ENCODE results near the gene TMEM107. TPM values are rescaled to one million over a fixed set of nuclear protein-coding genes. Genes with fewer than 3 reads are reported as not detected.
A peak's percentile ranks its signal among the peaks of the same experiment; 100 is the strongest.

TMEM107 gene
- total RNA-seq, 1 experiment from 2014 or later, result 12.6 TPM

DNA sequence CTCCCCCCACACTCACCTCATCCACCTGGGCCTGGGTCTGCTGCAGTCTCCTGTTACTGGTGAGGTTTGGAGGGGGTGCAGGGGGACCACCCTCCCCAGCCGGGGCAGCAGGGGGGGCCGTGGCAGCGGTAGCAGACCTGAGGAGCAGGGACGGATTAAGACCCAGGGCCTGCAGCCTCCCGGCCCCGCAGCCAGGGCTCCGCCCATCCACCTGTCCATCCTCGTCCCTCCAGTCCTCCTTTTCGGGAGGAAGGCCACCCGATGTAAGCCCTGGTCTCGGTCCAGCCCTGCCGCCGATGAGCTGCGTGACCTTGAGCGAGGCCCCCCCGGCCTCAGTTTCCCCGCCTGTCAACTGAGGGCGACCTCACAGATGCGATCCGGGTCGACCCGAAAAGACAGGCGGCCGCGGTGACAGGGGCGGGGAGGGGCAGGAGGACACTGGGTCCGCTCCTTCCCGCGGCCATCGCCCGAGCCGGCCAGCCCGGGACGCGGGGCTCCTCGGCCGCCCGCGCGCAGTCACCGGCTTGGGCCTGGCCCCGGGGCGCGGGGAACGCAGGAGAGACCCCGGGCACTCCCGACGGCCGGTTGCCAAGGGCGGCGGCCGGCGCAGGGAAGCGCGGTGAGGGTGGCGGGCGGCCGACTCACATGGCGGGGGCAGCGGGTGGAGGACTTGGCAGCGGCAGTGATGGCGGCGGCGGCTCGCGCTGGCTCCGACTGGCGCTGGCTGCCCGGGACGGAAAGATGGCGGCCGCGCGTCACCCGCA is 13.8 kb downstream of the TMEM107 start, which contains the start of gene VAMP2:
TSS of gene VAMP2 (minus strand) at position 716 of the 764 bp plus-strand sequence. CDS start at position 647, 69 bp downstream.
- no peak for DNase-seq (ENCODE audit: low spot score)

DNA sequence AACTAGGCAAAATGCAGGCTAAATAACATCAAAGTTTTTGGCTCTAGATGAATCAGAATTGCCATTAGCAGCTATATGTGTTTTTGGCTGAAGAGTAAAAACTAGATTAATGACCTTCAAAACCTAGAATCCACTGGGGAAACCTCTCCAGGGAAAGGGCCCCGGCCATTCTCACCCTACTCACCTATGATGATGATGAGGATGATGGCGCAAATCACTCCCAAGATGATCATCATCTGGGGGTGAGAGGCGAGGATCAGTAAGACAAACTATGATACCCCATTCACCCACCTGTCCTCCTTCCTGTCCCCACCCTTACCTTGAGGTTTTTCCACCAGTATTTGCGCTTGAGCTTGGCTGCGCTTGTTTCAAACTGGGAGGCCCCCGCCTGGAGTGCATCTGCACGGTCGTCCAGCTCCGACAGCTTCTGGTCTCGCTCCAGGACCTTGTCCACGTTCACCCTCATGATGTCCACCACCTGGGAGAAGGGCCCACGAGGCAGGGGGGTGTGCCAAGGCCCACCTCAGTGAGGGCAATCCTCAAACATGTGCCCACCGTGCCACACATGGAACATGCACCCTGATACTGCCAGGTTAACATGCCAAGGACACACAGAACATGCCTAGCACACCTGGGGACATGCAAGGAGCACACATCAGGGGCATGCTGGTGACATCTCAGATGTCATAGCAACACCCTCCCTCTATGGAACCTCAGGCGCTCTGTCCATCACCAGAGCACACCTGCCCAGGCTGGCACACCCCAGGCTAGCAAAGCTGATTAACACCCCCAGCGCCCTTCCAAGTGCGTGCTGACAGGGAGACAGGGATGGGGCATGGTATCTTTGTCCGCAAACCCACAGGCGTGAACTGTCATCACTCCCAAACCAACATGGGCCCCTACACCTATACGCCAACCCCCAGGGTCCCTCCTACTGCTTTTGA is 14.6 kb downstream of the TMEM107 start:
- no peak for DNase-seq (ENCODE audit: low spot score)

DNA sequence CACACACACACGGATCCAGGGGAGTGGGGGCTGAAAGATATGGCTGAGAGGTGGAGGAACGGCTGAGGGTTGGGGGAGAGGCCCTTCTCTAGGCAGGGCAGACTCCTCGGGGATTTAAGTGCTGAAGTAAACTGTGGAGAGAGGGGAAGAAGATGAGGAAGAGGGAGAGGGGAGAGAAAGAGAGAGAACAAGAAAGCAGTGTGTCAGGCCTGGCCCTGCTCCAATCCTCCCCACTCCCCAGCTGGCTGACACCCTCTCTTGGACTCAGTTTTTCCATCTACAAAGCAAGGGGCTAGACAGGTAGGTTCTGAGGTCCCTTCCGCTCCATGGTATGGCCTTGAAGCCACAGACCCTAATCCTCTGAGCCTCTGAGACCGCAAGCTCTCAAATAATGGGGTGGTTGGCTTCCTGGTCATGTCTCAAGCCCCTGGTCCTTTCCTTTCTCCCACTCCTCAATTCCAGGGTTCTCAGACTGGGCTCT is 15.4 kb downstream of the TMEM107 start:
- DNase-seq (ENCODE audit: low spot score), result no peak

DNA sequence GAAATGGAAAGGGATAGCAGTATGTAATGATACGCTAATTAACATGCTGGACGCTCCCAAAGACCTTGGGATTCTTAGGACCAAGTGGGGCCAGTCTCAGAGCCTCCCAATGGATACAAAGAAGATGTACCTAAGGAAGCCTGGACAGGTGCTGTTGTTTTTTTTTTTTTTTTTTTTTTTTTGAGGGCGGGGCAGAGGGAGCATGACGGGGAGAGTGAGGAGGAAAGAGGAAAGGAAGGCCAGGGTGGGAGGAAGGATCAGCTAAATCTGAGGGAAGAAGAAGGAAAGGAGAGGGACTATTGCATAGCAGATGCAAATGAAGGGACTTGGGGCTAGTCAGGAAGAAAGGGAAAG is 16.0 kb downstream of the TMEM107 start:
- DNase-seq (ENCODE audit: low spot score), result no peak

DNA sequence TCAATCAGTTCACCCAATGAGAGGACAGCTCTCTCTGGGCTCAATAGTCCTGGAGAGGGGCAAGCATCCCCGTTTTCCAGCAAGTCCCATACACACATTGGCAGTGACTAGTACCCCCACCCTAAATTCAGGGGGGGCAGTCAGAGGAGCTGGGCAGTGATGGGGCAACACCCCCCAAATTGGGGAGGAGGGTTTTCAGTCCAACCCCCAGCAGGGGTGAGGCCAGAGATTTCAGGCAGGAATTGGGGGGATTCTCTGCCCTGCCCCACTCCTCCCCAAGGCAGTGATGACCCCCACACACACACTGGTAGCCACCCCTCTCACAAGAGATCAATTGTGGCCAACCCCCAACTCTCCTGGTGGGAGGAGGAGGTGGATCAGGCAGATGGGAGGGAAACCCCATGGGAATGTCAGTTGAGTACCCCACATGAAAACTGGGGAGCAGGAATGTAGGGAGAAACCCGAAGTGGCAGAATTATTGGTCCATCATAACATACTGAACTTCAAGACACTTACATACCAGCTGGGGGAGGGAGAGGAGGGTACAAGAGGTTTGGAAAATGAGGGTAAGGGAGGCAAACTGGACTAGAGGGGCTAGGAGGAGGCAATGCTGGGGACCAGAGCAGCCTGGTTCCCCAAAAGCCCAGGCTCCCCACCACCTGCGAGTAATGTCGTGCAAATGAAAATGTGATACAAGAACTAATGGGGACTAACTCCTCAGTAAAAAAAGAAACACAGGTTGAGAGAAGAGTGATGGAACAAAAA is 16.5 kb downstream of the TMEM107 start:
- no peak for DNase-seq (ENCODE audit: low spot score)

DNA sequence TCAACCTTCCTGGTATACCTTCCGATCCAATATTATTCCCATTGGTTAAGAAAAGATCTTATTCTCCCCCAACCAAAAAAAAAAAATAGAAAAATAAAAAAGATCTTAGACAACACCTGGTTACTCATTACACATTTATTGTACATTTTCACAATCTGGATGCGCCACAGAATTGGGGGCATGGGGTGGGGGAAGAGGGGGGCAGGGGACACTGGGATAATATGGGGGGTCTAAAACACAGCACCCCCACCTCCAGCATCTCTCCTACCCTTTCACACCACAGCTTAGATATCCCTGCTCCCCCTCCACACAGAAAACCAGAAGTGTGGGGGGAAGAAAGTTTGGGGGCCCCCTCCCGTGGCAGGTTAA is 17.2 kb downstream of the TMEM107 start:
- DNase-seq (ENCODE audit: low spot score), result no peak

DNA sequence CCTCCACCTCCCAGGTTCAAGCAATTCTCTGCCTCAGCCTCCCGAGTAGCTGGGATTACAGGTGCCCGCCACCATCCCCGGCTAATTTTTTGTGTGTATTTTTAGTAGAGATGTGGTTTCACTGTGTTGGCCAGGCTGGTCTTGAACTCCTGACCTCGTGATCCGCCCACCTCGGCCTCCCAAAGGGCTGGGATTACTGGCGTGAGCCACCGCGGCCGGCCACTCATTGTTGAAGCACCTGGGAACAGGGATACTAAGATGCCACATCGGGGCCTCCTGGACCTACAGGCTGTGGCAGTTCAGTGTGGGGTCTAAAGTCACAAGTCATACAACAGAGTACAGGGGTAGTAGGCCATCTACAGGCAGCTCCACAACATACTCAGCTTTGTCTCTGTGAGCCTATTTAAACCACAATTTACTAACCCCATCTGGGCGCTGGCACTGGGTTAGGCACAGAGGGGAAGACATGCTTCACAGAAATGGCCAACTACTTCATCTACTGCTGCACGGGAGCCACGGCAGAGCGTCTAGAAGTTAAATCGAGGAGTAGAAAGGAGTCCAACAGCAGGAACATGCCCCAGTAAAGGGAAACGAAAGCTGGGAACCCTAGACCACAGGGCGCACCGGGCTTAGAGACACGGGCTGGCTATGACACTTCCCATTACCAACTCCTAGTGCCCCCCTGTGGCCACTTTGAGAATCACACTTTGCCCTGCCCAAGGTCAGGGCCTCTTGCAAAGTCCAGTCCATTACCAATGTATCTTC is 17.7 kb downstream of the TMEM107 start:
- DNase-seq (ENCODE audit: low spot score), result peak; percentile 91

DNA sequence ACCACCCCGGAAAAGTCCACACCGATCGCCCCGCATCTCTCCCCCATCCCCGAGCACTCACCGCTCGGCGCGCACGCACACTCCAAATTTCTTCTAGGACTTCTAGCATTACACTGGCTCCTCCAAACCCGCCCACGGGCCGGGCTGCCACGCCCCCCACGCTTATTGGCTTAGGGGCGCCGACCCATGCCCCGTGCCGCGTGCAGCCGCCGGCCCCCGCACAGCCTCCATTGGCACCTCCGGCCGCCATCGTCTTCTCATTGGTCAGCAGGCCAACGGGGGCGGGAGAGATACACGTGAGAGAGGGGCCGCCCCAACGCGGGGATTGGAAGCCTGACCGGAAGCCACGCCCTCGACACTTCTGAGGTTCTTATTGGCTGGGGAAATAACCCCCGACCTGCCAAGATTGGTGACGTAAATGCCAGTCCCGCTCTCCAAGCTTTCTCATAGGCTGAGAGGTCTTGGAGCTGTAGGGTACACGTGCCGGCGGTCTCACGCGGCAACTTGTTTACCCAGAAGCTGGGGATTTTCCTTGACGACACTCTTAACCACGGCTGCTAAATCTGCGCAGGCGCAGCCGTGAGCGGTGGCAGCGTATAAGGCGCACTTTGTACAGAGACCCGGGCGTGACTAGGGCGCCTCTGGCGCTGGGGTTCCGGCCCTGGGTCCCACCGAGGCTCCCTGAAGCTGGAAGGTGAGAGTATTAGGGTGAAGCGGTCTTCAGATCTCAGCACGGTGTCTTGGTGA is 19.8 kb downstream of the TMEM107 start:
- DNase-seq (ENCODE audit: low spot score), result peak; percentile 98

DNA sequence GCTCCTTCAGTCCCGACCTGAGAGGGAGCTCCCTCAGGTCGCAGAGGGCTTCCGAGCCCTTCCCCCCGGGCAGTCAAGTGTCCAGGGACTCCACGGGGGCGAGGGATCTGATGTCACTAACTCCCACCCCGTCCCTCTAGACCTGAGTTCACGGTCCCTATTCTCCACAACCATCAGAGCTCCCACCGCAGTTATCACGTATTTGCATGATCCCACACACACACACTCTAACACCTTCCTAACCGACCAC is 20.3 kb downstream of the TMEM107 start:
- no peak for DNase-seq (ENCODE audit: low spot score)

DNA sequence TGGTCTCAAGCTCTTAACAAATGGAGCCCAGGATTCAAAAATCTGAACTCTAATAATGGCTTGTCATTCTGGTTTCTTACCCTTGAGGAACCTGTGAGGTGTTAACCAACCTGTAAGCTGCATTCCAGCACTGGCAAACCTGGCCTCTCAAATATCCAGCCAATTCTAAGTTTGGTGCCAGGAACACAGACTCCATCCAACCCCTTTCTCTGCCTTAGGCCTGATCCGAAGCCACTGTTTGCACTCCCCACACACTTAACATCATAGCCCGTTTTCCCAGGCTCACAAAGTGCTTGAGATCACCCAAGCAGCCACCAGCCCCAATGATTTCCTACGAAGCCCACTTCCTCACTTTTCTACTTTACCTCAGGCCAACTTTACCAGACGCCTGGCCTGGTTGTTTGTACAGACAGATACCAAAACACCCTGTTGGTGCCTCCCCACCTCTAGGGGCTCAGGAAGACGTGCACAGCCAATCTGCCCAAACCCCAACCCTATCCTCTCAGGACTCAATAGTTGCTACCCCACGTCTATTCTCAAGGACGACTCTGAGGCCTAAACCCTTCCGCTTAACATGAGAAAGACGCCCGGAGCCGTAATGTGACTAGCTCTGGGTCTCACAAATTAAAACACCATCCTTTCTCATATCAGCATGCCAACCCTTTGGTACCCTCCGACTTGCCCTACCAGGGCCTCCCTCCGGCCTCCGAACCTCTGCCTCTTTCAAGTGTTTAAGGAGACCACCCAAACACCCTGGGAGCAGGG is 20.8 kb downstream of the TMEM107 start:
- DNase-seq (ENCODE audit: low spot score), result no peak

DNA sequence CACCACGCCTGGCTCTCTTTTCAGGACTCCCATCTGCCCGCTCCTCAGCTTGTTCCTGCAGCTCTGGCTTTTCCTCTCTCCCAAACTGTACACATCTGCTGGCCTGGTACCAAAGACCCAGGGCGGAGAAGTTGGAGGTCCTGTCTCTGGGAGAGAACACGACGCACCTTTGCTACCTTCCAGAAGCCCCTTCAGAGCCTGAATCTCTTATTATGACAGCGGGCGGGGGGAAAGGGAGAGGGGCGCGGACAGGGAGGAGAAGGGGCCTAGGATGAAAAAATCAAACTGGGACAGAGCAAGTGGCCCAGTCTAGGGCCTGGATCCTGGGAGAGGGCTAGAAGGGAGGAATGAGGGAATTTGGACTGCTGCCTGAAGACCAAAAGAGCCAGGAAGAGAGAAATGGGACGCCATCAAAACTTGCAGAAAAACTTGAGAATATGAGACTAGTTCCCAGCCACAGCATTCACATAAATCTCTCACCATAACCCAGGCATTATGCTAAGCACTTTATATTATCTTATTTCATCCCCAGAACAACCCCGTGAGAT is 21.5 kb downstream of the TMEM107 start:
- no peak for DNase-seq (ENCODE audit: low spot score)

DNA sequence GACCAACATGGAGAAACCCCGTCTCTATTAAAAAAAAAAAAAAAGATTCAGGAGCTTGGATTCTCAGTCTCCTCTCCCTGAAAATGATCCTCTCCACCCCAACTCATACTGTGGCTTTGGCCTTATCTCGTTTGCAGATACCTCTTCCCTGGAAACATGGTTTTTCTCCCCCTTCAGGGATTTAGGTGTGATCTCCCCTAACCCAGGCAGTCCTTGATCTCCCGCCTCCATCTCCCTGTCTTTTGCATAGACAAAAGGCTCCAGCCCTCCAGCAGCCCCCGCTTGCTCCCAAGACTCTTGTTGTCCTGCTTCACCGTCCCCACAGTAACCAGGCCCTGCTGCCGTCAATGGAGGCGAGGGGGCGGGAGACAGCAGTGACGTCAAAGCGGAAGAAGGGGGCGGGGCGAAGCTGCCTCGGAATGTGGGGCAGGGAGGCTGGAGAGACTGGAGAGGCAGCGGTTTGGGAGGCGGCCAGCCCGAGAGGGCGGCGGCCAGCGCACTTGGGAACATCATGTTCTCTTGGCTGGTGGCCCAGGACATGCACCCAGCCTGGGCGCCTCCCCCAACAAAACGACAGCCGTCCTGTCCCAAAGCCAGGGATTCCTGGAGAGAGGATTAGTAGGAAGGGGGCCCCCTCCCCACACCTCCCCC is 22.1 kb downstream of the TMEM107 start:
- DNase-seq (ENCODE audit: low spot score), result peak; percentile 89

DNA sequence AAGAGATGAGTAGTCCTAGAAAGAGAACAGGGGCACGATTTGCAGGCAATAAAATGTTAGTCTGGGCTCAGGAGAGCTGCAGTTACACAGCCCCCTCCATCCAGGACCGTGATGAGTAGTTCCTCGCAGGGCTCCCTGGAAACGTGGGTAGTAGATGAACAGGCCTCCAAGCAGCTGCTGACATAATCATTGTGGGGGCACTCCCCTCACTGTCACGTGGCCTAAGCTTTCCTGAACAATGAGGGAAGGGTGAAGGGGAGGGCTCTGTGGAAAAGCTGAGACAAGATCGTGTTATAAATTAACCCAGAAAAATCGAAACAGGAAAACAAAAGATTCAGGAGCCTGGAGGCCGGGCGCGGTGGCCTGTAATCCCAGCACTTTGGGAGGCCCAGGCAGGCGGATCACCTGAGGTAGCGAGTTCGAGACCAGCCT is 22.6 kb downstream of the TMEM107 start:
- DNase-seq (ENCODE audit: low spot score), result peak; percentile 80

DNA sequence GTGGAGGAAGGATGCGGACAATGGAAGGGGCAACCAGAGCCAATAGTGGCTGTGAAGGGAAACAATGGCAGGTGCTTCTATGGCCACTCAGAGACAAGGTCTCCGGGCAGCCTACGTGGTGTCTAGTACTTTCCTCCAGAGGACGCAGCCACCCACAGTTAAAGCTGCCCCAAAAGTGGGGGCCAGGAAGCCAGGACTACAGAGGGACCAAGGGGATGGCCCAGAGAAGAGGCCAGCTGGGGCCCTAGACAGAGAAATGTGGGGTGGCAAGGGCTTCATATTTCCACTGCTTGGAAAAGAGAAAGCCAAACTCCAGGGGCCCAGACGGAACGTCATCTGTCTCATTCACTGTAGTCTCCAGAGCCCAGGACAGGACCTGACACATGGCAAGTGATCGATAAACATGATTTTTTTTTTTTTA is 23.1 kb downstream of the TMEM107 start:
- DNase-seq (ENCODE audit: low spot score), result no peak

DNA sequence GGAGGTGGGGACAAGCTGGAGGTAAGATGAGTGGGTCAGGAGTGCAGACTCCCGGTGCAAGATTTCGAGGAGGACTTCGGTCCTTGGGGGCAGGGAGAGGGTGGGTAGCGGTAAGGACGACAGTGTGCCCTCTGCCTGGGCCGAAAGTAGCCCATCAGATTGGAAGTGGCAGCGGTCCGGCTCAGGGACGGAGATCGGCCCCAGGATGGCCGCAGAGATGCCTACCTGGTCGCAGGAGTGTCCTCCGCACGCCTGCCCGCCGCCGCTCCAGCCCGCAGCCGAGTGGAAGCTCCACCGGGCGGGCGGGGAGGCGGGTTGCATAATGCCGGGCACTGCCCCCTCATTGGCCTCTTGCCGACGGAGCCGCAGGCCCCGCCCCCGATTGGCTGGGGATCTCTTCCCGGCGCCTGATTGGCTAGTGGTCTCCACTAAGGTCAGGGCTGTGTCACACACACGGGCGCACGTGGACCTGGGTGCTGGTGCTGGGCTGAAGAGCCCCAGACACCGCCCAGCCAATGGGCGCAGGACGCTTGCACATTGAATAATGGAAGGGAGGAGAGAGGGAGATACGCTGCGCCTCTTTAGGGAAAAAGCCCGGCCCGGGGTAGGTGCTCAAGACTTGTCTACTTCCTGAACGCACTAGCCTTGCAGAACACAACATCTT is 23.9 kb downstream of the TMEM107 start, which contains the start of gene PER1:
TSS of gene PER1 (minus strand) at position 293 of the 664 bp plus-strand sequence. CDS start 1,698 bp downstream, outside the sequence.
- peak; percentile 92 for DNase-seq (ENCODE audit: low spot score)

DNA sequence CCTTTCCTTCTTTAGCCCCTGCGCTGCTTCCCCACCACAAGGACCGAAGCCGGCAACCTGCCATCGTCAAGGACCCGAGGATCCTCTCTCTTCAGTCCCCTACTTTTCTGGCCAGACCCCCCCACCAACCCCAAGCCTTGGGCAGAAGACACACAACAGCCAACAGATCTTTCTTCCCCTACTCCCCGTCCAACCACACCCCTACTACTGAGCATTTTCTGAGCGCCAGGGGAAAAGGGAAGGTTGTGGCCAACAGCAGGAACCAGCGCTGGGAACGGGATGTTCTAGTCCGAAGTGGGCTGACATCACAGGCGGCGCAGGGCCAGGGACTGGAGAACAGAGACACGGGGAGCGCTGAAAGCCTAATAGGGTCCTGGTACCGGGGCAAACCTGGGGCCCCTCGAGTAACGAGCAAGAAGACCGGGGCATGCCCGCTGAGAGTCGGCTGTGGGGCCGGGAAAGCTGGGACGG is 24.5 kb downstream of the TMEM107 start:
- DNase-seq (ENCODE audit: low spot score), result peak; percentile 48

DNA sequence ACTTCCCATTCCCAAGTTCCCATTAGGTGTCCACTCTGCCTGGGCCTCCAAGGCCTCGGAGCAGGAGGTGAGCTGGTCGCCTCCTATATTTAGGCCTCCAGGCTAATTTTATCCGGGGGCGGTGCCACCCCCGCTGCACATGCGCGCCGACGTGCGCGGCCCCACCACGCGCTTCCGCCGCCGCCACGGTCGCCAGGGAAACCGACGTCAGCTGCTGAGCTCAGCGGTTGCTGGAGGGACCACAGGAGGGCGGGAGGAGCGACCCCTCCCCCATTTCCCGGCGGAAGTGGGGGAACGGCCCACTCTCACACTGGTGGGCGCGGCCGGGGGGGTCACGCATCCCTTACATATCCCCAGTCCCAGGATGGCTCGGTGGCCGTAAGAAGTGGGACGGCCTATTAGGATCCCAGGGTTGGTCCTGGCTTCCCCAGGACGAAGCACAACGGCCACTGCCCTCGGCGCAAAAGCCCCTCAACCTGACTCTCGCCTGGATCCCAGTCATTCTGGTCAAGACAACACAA is 25.0 kb downstream of the TMEM107 start:
- DNase-seq (ENCODE audit: low spot score), result peak; percentile 44
